HL-60 (cell line): ENCODE data around the gene ADAMTS2.

Source experiments
- DNase-seq, 2 experiments: peaks; one replicate each; pipeline ENCODE4 v3.0.0-alpha.2; 2010 to 2020; ENCODE audit warnings: low read depth in 1 of 2, low spot score in 1 of 2
- H3K27ac ChIP-seq: fragments of 250-450 bp; sonication (Bioruptor Pico); replicated peaks from 2 replicates; pipeline ENCODE4 v1.5.1; 2020; ENCODE audit warnings: mild to moderate bottlenecking, moderate library complexity
- H3K27me3 ChIP-seq: fragments of 250-450 bp; sonication (Bioruptor Pico); 2 replicates; pipeline ENCODE4 v1.5.1; 2021; ENCODE audit warnings: mild to moderate bottlenecking, moderate library complexity; ENCODE audit not compliant: insufficient read depth, poor library complexity, severe bottlenecking
- H3K4me3 ChIP-seq: replicated peaks from 2 replicates; pipeline ENCODE4 v1.5.1; 2011; ENCODE audit warnings: mild to moderate bottlenecking, control low read depth, low read length; ENCODE audit not compliant: insufficient read depth
- GABPA ChIP-seq: IDR thresholded peaks from 2 replicates; pipeline ENCODE4 v1.6.1; 2012; ENCODE audit warnings: low read depth
- POLR2AphosphoS5 ChIP-seq: IDR thresholded peaks from 2 replicates; pipeline ENCODE4 v1.6.1; 2012; ENCODE audit warnings: low read depth
- SPI1 ChIP-seq: IDR thresholded peaks from 2 replicates; pipeline ENCODE4 v1.6.1; 2012; ENCODE audit warnings: low read depth, mild to moderate bottlenecking, borderline replicate concordance
- TF ChIP-seq, protein P1 (sequence below): IDR thresholded peaks from one replicate; pipeline ENCODE4 v1.5.1; 2011; ENCODE audit warnings: low read length, control low read depth, inconsistent platforms; ENCODE audit not compliant: insufficient read depth
- TF ChIP-seq, protein P2 (sequence below): IDR thresholded peaks from 2 replicates; pipeline ENCODE4 v1.6.1; 2012; ENCODE audit warnings: low read depth; ENCODE audit not compliant: insufficient replicate concordance

The ADAMTS2 gene

DNA sequence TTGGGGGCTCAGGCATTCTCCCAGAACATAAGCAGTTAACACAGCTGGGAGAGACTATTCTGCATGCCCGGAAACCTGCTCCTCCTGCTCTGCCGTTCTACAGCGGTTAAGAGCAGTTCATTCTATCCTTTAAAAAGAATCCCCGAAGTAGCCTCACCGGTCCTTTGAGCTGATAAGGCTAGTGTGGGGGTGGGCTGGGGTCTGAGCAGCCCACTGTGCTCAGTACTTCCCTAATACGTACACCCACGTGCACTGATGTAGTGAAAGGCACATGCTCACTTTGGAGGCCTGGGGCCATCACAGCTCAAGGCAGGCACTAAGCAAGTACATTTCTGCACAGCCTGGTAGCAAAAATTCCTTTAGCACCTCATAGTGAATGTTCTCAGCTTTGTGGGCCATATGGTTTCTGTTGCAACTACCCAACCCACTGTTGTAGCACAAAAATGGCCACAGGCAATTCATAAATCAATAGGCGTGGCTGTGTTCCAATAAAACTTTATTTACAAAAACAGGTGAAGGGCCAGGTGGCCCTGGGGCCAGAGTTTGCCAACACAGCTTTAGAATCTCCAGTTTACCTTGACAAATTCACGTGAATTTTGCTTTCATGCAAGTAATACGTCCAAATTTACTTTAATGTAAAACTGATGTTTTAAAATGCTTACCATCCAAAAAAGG, 148.7 kb downstream of the ADAMTS2 start:
- Histone ChIP-seq H3K27me3 (no peaks in the 10 kb centered on the region), H3K4me3 (no peak overlapping the region), H3K27ac (no peak overlapping the region)
- TF ChIP-seq POLR2AphosphoS5 = no peak
- no peak for TF ChIP-seq GABPA
- TF ChIP-seq, protein P1, sequence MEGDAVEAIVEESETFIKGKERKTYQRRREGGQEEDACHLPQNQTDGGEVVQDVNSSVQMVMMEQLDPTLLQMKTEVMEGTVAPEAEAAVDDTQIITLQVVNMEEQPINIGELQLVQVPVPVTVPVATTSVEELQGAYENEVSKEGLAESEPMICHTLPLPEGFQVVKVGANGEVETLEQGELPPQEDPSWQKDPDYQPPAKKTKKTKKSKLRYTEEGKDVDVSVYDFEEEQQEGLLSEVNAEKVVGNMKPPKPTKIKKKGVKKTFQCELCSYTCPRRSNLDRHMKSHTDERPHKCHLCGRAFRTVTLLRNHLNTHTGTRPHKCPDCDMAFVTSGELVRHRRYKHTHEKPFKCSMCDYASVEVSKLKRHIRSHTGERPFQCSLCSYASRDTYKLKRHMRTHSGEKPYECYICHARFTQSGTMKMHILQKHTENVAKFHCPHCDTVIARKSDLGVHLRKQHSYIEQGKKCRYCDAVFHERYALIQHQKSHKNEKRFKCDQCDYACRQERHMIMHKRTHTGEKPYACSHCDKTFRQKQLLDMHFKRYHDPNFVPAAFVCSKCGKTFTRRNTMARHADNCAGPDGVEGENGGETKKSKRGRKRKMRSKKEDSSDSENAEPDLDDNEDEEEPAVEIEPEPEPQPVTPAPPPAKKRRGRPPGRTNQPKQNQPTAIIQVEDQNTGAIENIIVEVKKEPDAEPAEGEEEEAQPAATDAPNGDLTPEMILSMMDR = no peak
- TF ChIP-seq, protein P2, sequence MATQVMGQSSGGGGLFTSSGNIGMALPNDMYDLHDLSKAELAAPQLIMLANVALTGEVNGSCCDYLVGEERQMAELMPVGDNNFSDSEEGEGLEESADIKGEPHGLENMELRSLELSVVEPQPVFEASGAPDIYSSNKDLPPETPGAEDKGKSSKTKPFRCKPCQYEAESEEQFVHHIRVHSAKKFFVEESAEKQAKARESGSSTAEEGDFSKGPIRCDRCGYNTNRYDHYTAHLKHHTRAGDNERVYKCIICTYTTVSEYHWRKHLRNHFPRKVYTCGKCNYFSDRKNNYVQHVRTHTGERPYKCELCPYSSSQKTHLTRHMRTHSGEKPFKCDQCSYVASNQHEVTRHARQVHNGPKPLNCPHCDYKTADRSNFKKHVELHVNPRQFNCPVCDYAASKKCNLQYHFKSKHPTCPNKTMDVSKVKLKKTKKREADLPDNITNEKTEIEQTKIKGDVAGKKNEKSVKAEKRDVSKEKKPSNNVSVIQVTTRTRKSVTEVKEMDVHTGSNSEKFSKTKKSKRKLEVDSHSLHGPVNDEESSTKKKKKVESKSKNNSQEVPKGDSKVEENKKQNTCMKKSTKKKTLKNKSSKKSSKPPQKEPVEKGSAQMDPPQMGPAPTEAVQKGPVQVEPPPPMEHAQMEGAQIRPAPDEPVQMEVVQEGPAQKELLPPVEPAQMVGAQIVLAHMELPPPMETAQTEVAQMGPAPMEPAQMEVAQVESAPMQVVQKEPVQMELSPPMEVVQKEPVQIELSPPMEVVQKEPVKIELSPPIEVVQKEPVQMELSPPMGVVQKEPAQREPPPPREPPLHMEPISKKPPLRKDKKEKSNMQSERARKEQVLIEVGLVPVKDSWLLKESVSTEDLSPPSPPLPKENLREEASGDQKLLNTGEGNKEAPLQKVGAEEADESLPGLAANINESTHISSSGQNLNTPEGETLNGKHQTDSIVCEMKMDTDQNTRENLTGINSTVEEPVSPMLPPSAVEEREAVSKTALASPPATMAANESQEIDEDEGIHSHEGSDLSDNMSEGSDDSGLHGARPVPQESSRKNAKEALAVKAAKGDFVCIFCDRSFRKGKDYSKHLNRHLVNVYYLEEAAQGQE = no peak
- no peak for TF ChIP-seq SPI1
- DNase-seq = no peak

DNA sequence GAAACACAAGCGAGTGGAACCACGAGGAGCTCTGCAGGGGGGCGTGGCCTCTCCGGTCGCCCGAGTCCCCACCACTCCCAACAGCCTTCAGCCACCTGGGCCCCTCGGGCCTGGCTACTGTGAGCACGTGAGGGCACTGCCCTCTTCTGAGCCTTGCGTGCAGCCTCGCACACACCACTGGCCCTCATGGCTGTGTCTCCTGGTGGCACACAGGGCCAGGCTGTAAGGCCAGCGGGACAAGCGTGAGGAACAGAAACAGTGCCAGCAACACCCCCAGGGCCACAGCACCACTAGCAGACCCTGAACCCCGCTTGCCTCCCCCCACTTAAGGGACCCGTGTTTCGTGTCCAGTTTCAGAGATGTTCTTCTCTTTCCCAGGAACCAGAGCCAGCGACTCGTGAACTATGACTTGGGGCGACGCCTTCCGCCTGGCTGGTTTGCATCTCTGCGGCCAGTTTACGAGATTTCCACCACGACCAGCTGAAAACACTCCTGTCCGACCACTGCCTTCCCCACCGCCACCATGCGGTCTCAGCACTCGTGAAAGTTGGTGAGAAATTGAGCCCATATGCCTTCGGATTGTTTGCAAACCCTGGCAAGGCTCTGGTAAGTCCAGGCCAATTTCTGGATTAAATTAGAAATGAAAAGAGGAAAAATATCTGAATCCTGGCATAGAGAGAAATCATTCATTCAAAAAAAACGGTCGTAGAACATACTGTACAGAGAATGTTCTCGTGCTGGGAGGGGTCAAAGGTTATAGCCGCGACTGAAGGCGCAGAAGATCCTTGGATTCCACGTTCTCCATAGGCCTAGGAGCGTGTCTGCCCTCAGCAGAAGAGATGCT, 149.5 kb downstream of the ADAMTS2 start:
- H3K4me3 ChIP-seq = no peak overlapping the region
- TF ChIP-seq, protein P2 = no peak
- TF ChIP-seq GABPA (no peak), SPI1 (no peak), POLR2AphosphoS5 (no peak)
- TF ChIP-seq, protein P1 = no peak
- H3K27me3 ChIP-seq = no peaks in the 10 kb centered on the region
- DNase-seq = no peak
- H3K27ac ChIP-seq = no peak overlapping the region

DNA sequence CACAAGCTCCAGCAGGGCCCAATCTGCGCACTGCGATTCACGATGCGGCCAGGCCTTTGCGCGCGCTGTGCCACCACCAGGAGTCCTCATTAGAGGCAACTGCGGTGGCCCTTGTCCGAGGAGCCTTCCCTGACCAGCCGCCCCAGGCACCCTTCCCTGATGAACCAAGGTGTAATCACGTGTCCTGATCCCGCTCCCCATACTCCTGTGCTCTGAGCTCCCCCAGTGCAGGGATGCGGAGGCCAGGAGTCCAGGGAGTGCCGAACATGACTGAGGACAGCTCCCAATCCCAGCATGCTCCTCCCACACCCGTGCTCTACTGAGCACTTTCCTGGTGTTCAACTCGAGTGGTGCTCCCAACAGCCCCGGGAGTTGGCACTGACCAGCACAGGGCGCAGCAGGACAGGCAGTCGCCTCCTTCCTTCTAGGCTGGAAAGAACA, 150.3 kb downstream of the ADAMTS2 start:
- Histone ChIP-seq H3K4me3 (no peak overlapping the region), H3K27ac (no peak overlapping the region), H3K27me3 (no peaks in the 10 kb centered on the region)
- TF ChIP-seq, protein P1 = no peak
- TF ChIP-seq, protein P2 = no peak
- TF ChIP-seq SPI1 = no peak
- TF ChIP-seq GABPA = no peak
- no peak for TF ChIP-seq POLR2AphosphoS5
- DNase-seq = no peak
